K562 (cell line): ENCODE data around the gene TMEM41B. TPM values are rescaled to one million over a fixed set of nuclear protein-coding genes. Genes with fewer than 3 reads are reported as not detected.

Experiments used
- BACH1 ChIP-seq: fragments of 200-800 bp; sonication (Bioruptor generic); IDR thresholded peaks from 2 replicates; pipeline ENCODE4 v1.6.1; 2016; ENCODE audit warnings: missing genetic modification characterization, missing compliant biosample characterization
- DMBX1 ChIP-seq: fragments of 250-450 bp; sonication (Bioruptor Pico); IDR thresholded peaks from 2 replicates; pipeline ENCODE4 v1.8.0; 2022; ENCODE audit warnings: inconsistent platforms, mild to moderate bottlenecking, moderate library complexity, borderline replicate concordance
- GATAD2A ChIP-seq: fragments of 450-650 bp; IDR thresholded peaks from 2 replicates; pipeline ENCODE4 v1.6.1; 2017
- HDAC8 ChIP-seq: fragments of 450-650 bp; IDR thresholded peaks from 2 replicates; pipeline ENCODE4 v1.6.1; 2016; ENCODE audit warnings: mild to moderate bottlenecking, missing genetic modification characterization, moderate library complexity, missing compliant biosample characterization
- IRF9 ChIP-seq: fragments of 450-650 bp; IDR thresholded peaks from 2 replicates; pipeline ENCODE4 v1.6.1; 2016; ENCODE audit warnings: missing biosample characterization, missing genetic modification characterization
- KDM1A ChIP-seq, 2 experiments: fragments of 450-650 bp; IDR thresholded peaks; 2 replicates each; pipeline ENCODE4 v1.6.1; 2016; ENCODE audit warnings: mild to moderate bottlenecking in 2 of 2
- KLF6 ChIP-seq: fragments of 250-450 bp; sonication (Bioruptor Pico); IDR thresholded peaks from 2 replicates; pipeline ENCODE4 v1.4.0; 2020; ENCODE audit warnings: mild to moderate bottlenecking, moderate library complexity, borderline replicate concordance
- NFRKB ChIP-seq: fragments of 450-650 bp; IDR thresholded peaks from 2 replicates; pipeline ENCODE4 v1.6.1; 2016; ENCODE audit warnings: low read depth
- NRF1 ChIP-seq, 2 experiments: fragments of 450-650 bp; IDR thresholded peaks in 1 of 2; conservative IDR thresholded peaks in 1 of 2; 2 replicates each; pipeline ENCODE4 v1.6.1; 2014; ENCODE audit warnings: mild to moderate bottlenecking in 2 of 2
- OTX1 ChIP-seq: fragments of 450-650 bp; formaldehyde crosslinking; IDR thresholded peaks from 2 replicates; pipeline ENCODE4 v1.4.0; 2022; ENCODE audit warnings: mild to moderate bottlenecking
- PYGO2 ChIP-seq: fragments of 450-650 bp; IDR thresholded peaks from 2 replicates; pipeline ENCODE4 v1.6.1; 2016; ENCODE audit warnings: mild to moderate bottlenecking, missing genetic modification characterization, moderate library complexity, missing compliant biosample characterization
- STAT5B ChIP-seq: fragments of 250-450 bp; sonication (Bioruptor Pico); IDR thresholded peaks from 2 replicates; pipeline ENCODE4 v1.8.0; 2021; ENCODE audit warnings: mild to moderate bottlenecking, inconsistent platforms
- TAL1 ChIP-seq: fragments of 450-650 bp; IDR thresholded peaks from 2 replicates; pipeline ENCODE4 v1.6.1; 2016; ENCODE audit warnings: mild to moderate bottlenecking
- THRB ChIP-seq: fragments of 450-650 bp; formaldehyde crosslinking; conservative IDR thresholded peaks from 2 replicates; pipeline ENCODE4 v1.4.0; 2022; ENCODE audit warnings: mild to moderate bottlenecking, missing genetic modification characterization
- VEZF1 ChIP-seq: fragments of 200-800 bp; sonication (Bioruptor generic); IDR thresholded peaks from 2 replicates; pipeline ENCODE4 v1.6.1; 2017; ENCODE audit warnings: missing genetic modification characterization, missing compliant biosample characterization
- ZBTB17 ChIP-seq: fragments of 450-650 bp; formaldehyde crosslinking; IDR thresholded peaks from 2 replicates; pipeline ENCODE4 v1.4.0; 2020; ENCODE audit warnings: mild to moderate bottlenecking
- ZBTB34 ChIP-seq: fragments of 250-450 bp; sonication (Bioruptor Pico); IDR thresholded peaks from 2 replicates; pipeline ENCODE4 v1.8.0; 2021; ENCODE audit warnings: mild to moderate bottlenecking, moderate library complexity
- ZNF212 ChIP-seq: fragments of 450-650 bp; formaldehyde crosslinking; IDR thresholded peaks from 2 replicates; pipeline ENCODE4 v1.4.0; 2020; ENCODE audit warnings: mild to moderate bottlenecking
- ZNF239 ChIP-seq: fragments of 250-450 bp; sonication (Bioruptor Pico); IDR thresholded peaks from 2 replicates; pipeline ENCODE4 v1.4.0; 2020; ENCODE audit warnings: mild to moderate bottlenecking
- ZNF311 ChIP-seq: fragments of 250-450 bp; sonication (Bioruptor Pico); IDR thresholded peaks from 2 replicates; pipeline ENCODE4 v1.4.0; 2020; ENCODE audit warnings: mild to moderate bottlenecking, moderate library complexity
- ZNF696 ChIP-seq: fragments of 250-450 bp; sonication (Bioruptor Pico); conservative IDR thresholded peaks from 2 replicates; pipeline ENCODE4 v1.4.0; 2020; ENCODE audit warnings: mild to moderate bottlenecking, moderate library complexity
- ZNF766 ChIP-seq: fragments of 200-800 bp; sonication (Bioruptor generic); conservative IDR thresholded peaks from 2 replicates; pipeline ENCODE4 v1.6.1; 2016; ENCODE audit warnings: missing genetic modification characterization, missing compliant biosample characterization
- ZSCAN32 ChIP-seq: fragments of 450-650 bp; formaldehyde crosslinking; IDR thresholded peaks from 2 replicates; pipeline ENCODE4 v1.4.0; 2020; ENCODE audit warnings: mild to moderate bottlenecking, moderate library complexity
- polyA plus RNA-seq, 8 experiments: library from polyadenylated mRNA; depleted of rRNA in 4 of 8; stranded (reverse) in 5 of 8; unstranded in 3 of 8; fragments of >200 nt; fragmentation: Nextera tagmentation in 2 of 8; fragmentation: Illumina TruSeq in 1 of 8; extraction: Ambion mirVana in 2 of 8; extraction: Trizol in 1 of 8; gene quantifications; 2 replicates each; pipeline versions ENCODE4 v1.2.1 to v1.2.3, GENCODE V29; 2011 to 2014; ENCODE audit warnings: inconsistent platforms in 1 of 8, missing spikeins in 1 of 8
- total RNA-seq, 7 experiments: library from RNA; depleted of rRNA in 6 of 7; stranded (reverse); fragments of >200 nt in 6 of 7; fragmentation: Illumina TruSeq in 2 of 7; extraction: Trizol in 2 of 7; gene quantifications; 2 replicates each; pipeline versions ENCODE4 v1.2.1 to v1.2.3, GENCODE V29; 2011 to 2021; ENCODE audit warnings: low replicate concordance in 1 of 7

The TMEM41B gene
- total and polyA plus RNA-seq, 9 of the 15 experiments (the other 6 are each of a cell fraction or from before 2014, with no cell fraction given): 17.1 to 89.6 (median 48.7) TPM

- TF ChIP-seq ZNF239 (CRISPR knock-in tag) (peak; percentile 79), THRB (CRISPR knock-in tag) (peak; percentile 71; the same call in 1 of the 2 replicates), ZNF766 (peak; percentile 89), GATAD2A (peak; percentile 77; the same call in 1 of the 2 replicates), ZBTB17 (CRISPR knock-in tag) (peak; percentile 93), STAT5B (CRISPR knock-in tag) (peak; percentile 57), IRF9 (tag) (peak; percentile 90), NRF1 (conservative IDR thresholded peaks at IDR 0.05 in 1 of 2, IDR thresholded peaks at IDR 0.05 in 1 of 2) (peak in 1 of 2 experiments; percentile 4; a peak in 1 of 4 replicates), ZBTB34 (0 out of 2 replicates have a peak, but pooled peaks have one; percentile 73), TAL1 (0 out of 2 replicates have a peak, but pooled peaks have one; percentile 21), ZNF311 (CRISPR knock-in tag) (peak; percentile 97), BACH1 (peak; percentile 83), HDAC8 (tag) (peak; percentile 96), ZSCAN32 (0 out of 2 replicates have a peak, but pooled peaks have one; percentile 24), KLF6 (CRISPR knock-in tag) (peak; percentile 94), NFRKB (0 out of 2 replicates have a peak, but pooled peaks have one; percentile 52), DMBX1 (CRISPR knock-in tag) (peak; percentile 98), ZNF212 (CRISPR knock-in tag) (peak; percentile 26; the same call in 1 of the 2 replicates), OTX1 (CRISPR knock-in tag) (0 out of 2 replicates have a peak, but pooled peaks have one; percentile 29), VEZF1 (peak; percentile 40), KDM1A (IDR thresholded peaks at IDR 0.05) (0 out of 4 replicates have a peak, but pooled peaks of 1 of the 2 experiments have one; percentile 19), PYGO2 (tag) (peak; percentile 88), ZNF696 (CRISPR knock-in tag) (0 out of 2 replicates have a peak, but pooled peaks have one; percentile 41)
- TF ChIP-seq, all 486 proteins: peak for 124; not testable (repeated sequence) for 362
These were observed 5.1 kb upstream of the TMEM41B start (continued) for GRCh38 chr11:9319377-9320001.
